Measurements from ENCODE around the gene SIK3.

Gene SIK3

DNA sequence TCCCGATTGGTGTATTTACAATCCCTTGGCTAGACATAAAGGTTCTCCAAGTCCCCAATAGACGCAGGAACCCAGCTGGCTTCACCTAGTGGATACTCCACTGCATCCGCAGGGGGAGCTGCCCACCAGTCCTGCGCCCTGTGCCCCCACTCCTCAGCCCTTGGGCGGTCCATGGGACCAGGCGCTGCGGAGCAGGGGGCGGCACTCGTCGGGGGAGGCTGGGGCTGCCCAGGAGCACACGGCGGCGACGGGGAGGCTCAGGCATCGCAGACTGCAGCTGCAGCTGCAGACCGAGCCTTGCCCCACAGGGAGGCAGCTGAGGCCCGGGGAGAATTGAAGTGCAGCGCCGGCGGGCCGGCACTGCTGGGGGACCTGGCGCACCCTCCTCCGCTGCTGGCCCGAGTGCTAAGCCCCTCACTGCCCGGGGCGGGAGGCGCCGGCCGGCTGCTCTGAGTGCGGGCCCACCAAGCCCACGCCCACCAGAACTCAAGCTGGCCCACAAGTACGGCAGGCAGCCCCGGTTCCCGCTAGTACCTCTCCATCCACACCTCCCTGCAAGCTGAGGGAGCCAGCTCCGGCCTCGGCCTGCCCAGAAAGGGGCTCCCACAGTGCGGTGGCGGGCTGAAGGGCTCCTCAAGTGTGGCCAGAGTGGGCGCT lies 12.2 kb upstream of the SIK3 start:
- DNase-seq (ENCODE audit: low spot score), result no peak

DNA sequence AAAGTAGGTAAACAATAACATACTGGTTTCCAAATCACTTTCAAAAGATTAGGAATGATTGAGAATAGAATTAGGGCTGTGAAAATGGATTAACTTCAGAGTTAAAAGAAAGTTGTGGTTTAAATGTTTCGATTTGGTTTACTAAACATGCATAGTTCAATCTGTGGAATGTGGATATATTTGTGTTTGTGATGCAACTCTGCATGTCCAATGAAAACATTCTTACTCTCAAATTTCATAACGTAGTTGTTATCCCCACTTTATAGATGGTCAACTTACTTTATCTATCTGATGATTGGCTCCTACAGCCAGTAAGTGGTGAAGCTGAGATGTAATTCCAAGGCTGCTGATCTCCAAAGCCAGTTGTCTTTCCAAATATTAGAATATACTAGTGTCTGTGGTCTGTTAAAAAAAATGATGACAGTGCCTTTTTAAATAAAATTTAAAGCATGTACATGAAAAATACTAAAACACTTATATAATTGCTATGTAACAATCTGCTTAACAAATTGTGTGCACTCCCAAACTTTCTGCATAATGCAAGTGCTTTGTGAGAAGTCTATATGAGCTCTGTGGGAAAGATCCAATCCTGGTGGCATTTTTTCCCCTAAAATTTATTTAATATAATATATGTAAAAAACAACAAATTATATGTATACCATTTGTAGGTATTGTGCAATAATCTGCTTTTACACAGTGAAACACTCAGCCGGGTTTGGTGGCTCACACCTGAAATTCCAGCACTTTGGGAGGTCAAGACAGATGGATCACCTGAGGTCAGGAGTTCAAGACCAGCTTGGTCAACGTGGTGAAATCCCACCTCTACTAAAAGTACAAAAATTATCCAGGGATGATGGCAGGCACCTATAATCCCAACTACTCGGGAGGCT lies 9.7 kb upstream of the SIK3 start:
- no peak for DNase-seq (ENCODE audit: low spot score)

DNA sequence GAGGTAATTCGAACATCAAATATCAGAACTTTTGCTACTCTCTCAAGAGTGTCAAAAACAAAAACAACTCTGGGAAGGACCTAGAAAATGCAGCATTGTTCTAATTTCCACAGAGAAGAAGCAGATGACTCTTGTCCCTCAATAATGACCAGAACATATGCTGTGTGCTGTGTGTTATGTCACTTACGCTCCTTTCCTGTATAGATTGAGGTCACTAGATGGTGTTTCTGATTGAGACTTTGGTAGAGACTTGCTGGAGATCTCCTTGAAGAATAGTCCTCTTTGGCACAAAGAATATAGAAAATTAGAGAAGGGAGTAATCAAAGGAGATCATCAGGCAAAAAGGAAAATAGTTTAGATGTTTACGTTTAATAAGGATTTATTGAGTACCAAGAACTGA lies 2.3 kb upstream of the SIK3 start:
- DNase-seq (ENCODE audit: low spot score), result no peak

DNA sequence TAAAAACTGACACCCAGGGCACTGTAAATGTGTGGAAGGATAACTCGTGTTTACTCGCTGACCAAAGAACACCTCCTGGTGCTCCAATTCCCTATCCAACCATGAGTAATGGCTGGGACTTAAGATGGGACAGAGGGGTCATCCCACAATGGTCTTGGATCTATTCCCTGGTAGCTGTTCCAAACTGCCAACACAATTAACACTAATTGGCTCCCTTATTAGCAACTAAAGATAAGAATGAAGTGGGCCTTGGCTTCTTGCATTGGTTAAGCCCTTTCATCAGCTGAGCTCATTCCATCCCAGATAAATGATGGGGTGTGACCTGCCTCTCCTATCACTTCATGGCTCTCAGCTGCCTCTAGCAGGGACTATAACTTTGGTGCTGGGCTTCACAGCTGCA lies 1.5 kb upstream of the SIK3 start:
- no peak for DNase-seq (ENCODE audit: low spot score)

DNA sequence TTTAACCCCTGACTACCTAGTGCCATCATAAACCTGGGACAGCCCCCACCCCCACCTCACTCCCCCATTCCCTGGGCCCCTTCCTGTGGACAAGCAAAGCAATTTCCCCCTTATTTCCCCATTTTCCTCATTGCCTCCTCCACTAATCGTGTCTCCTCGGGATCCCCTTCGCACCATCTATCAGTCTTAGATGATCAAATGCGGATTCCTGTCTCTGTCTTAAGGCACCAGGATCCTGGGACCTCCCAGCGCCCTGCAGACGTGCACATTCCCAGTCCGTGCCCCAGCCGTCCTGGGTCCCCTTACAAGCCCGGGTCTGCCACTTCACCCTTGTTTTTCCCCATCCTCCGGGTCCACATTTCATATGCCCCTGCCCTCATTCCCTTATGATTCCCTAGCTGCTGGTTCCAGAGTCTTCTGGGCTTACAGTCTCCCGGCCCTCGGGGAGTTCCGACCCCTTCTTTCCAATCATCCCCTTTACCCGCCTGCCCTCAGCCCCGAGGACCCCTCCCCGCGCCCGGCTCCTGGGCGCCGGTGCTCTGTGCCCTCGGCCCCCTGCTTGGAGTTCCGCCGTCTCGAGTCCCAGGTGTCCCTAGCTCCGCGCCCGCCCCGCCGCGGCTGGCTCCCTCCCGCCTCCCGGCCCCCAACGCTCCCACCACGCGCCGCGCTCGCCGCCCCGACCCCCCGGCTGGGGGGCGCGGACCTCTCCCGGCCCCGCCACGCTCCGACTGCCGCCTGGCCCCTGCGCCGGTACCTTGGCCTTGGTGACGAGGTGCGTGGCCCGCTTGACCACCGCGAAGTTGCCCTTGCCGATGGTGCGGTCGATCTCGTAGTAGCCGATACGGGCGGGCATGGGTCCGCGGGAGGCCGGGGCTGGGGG lies 599 bp downstream of the SIK3 start:
- peak; percentile 42 for DNase-seq (ENCODE audit: low spot score)

DNA sequence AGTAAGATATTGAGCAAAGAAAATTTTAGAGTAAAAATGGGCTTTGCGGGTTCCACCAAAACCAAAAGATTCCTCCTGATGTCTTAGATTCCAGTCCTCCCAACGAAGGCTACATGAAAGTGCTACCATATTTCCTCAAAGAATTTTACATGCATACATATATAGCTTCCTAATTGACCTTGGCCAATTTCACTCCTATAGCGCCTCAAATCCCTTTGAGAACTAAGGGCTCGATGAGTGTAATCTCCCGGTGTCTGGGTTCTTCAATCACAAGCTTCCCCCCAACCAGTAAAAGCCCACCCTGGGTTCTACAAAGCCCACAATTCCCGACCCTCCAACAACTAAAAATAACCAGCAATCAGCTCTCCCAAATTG lies 1.2 kb downstream of the SIK3 start:
- DNase-seq (ENCODE audit: low spot score), result no peak

DNA sequence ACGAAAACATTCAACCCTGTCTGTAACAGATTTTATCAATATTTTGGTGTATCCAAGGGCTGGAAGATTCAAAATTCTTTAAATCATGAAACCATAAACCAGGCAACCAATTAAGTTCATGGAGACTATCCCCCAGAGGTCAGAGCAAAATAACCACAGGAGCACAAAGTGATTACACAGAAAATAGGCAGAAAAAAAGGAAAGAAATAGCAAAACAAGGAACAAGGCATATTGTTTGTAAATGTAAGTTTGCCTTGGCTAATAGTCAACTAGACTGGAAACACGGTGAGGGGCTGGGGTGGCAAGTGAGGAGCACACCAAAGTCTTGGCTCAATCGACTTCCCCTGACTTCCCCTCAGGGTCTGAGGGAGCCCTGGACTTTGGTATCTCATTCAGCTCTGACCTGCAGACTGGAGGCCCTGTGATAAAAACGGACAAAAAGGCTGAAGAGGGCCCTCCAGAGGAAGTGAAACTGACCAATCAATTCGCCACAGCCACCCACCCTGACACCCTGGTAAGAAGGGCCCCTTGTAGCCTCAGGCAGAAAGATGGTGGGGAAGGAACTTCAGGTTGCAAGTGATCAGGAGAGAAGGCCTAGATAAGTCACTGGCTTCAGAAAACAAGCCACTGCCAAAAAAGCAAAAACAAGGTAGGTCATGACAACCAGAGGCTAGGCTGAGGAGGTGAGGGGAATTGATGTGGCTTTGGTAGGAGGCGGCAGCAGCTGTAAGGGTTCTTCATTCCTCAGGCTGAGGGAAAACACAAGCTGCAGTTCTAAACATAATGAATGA lies 1.8 kb downstream of the SIK3 start:
- DNase-seq (ENCODE audit: low spot score), result no peak

DNA sequence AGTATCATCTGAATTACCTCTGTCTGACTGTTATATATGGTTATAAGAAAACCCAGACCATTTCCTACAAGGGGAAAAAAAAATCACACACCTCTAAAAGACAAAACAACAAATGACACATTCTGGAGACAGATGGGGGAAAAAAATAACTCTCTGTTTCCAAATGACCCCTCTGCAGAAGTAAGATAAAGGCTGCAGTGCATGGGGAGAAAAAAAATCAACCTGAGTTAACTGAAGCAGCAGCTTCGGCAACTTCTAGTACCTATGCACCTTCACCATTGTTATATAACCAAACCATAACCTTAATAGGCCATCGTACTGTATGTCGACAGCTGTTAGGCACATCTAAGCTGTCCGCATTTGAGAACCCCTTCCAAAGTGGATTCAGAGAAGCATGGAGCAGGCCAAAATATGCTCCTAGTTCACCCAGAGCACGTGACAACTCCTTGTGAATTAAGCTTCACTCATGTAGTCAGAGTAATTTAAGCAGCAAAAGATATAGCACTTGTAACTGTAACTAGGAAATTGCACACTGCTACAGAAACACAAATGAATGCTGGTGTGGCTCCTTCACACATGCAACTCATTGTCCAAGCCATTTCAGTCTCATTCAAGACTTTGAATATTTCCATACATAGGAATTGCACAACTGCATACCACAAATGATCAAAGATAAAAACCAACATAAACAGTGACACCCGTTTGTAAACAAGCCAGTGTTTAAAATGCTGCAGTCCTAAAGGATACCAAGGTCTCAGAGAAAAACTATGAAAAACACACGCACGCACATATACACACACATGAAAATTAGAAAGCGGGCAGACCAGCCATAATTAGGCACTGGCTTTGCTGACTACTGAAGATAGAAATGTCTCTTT lies 2.7 kb downstream of the SIK3 start:
- DNase-seq (ENCODE audit: low spot score), result no peak

DNA sequence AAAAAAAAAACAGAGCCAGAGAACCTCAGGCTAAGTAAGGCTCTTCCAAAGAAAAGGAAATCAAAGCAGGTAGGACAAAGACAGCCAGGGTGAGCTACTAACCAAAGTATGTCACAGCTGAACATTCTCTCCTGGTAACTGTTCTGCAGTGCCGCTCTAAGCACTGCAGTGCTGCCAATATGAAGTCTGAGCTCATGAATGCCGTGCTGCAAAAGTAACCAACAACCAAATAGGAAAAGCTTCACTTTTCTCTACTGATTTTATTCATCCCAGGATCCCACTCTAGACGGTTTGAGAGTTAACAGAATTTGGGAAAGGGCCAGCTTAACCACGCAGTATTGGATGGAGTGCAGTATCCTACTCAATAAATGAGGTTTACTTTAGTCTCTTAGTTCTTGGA lies 3.5 kb downstream of the SIK3 start:
- no peak for DNase-seq (ENCODE audit: low spot score)

DNA sequence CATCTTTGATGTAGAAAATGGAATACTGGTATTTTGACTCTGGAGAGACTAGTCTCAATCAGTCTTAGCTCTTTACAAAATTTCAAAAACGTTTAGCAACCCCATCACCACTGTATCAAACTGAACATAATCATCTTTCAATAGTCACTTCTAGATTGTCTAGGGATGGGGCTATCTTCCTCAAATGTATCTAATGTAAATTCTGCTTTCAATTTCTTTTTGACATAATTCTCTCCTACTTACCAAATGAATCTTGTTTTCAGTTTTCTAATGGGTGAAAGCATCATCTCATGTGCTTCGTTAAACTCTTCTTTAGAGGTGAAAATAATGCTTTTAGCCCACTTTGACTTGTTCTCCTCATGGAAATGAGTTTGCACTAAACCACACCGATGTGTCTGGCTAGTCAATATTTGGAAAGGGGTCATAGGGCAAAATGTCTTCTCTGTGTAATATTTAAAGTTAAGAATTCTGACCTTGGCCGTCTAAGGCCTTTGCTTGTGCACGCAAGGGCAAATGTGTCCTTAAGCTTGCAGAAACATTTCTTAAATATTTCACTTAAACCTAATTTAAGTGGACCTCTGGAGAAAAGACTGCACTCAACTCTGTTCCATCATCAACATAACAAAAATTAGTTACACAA lies 5.2 kb downstream of the SIK3 start:
- no peak for DNase-seq (ENCODE audit: low spot score)

DNA sequence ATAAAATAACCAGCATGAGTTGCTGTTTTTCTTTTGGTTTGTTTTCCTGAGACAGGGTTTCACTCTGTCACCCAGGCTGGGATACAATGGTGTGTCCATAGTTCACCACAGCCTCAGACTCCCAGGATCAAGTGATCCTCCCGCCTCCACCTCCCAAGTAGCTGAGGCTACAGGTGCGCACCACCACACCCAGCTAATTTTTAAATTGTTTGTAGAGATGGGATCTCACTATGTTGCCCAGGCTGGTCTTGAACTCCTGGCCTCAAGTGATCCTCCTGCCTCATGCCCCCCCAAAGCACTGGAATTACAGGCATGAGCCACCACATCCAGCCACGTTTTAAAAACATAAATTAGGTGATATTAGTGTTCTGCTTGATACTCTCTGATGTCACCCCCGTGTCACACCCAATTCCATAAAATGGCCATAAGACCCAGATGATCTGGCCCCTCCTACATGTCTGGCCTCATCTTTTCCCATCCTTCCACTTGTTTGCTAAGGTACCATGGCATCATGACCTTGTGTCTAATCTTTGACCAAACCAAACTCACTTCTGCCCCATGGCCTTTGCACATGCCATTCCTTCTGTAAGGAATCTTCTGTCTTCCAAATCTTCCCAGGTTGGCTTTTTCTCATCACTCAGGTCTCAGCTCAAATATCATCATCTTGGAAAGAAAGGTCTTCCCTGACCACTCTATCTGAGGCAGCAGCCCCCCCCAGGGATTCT lies 6.3 kb downstream of the SIK3 start:
- no peak for DNase-seq (ENCODE audit: low spot score)

DNA sequence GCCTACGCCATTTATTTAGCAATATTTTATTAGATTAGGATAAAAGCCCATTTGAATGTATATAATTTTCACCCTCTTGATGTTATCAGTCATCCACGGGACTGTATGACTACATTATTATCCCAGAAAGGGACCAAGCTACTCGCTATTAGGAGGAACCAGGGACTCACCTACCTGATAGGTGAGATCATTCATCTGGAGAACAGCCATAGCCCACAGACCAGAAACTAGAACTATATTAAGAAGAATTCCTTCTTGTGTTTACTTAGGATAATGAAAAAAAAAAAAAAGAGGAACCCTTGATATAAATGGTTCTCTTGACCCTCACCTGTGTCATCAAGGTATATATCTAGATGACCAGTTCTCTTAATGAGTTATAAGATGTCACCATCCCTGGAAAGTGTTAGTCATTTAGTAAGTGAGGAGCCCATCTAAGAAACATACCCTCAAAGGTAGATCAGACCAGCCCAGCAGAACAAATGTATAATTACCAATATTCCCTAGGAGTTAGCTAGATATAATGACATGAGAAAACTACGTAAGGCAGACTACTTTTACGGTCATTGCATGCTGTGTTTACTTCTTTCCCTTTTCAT lies 8.0 kb downstream of the SIK3 start:
- DNase-seq (ENCODE audit: low spot score), result no peak

DNA sequence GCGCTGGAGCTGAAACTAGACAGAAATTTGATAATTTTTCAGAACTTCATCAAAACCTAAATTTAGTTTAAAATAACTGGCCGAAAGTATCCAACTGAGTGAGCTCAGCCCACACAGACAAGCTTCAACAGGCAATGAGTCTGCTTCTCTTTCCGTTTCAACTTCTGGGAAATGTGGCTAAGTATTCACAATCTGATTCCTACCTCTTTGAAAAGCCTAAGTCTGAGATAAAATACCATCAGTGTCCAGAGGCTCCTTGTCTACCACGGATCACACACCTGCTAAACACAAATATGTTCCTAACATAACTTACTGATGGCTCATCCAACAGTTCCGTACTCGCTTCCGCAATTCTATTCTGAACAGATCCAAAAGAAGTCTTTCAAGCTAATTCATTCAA lies 8.5 kb downstream of the SIK3 start:
- DNase-seq (ENCODE audit: low spot score), result no peak

DNA sequence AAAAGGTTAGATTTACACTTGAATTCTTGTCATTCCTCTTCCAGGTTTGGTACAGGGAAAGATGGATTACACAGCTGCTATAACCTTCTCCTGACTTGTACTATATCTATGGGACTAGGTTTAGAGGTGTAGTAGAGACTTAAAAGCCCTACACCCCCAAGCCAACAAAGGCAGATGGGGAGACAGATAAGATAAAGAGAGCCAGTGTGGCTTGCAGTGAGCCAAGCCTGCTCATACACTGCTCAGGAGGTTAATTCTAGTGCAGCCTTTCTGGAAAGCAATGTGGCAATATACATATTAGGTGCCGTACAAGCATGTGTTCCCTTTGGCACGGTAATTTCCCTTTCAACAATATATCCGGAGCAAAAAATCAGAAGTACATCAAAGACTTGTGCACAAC lies 10.8 kb downstream of the SIK3 start:
- DNase-seq (ENCODE audit: low spot score), result no peak

DNA sequence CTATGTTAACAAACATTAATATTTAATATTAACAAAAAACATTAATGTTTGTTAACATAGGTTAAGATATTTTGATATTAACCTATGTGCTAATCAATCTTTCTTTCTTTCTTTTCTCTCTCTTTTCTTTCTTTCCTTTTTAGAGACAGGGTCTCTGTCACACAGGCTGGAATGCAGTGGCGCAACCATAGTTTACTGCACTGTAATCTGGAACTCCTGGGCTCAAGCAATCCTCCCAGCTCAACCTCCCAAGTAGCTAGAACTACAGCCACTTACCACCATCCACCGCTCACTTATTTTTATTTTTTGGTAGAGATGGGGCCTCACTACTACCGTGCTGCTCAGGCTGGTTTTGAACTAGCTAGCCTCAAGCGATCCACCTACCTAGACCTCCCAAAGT lies 13.2 kb downstream of the SIK3 start:
- DNase-seq (ENCODE audit: low spot score), result no peak

DNA sequence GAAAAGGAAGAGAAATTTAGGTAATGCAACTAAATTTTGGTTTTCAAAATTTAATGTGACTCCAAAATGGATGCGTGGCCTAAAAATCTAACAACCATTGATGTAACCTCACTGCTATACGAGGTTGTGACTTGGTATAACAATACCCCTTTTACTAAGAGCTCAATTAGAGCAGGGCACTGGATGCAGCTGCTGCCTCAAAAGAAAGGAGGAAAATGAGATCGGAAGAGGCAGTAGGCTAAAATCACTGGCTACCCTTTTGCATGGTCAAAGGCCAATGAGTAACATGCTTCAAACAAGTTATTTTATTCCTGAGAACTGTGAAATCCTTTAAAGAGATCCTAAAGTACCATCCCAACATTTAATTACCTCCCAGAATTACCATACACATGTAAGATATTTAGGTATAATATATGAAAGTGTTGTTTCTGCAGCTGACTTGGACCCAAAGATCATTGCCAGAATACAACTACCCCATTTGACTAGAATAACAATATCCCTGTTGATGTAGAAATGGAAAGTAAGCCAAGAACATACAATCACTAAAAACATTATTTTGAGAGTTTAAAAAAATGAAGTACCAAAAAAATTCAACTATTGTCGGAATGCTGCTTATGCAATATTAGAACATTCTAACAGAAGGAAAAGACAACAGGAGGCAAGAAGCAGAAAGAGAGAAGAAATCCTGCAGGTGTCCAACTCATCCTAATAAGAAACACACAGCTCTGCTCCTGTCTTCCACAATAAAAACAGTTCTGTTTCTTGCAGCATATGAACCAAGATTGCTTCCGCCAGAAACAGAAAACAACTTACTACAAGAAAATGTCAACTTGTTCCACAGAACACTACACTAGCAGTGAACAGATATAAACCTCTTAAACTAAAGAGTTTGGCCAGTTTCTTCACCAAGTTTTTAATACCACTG lies 15.0 kb downstream of the SIK3 start:
- DNase-seq (ENCODE audit: low spot score), result no peak

DNA sequence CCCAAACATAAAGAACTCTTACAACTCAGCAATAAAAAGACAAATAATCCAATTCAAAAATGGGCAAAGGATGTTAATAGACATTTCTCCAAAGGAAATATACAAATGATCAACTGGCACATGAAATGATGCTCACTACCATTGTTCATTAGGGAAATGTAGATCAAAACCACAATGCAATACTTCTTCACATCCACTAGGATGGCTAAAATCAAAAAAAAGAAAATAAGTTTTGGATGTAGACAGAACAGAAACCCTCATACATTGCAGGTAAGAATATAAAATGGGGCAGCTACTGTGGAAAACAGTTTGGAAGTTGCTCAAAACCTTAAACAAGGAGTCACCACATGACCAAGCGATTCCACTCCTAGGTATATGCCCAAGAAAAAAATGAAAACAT lies 16.3 kb downstream of the SIK3 start:
- DNase-seq (ENCODE audit: low spot score), result no peak

DNA sequence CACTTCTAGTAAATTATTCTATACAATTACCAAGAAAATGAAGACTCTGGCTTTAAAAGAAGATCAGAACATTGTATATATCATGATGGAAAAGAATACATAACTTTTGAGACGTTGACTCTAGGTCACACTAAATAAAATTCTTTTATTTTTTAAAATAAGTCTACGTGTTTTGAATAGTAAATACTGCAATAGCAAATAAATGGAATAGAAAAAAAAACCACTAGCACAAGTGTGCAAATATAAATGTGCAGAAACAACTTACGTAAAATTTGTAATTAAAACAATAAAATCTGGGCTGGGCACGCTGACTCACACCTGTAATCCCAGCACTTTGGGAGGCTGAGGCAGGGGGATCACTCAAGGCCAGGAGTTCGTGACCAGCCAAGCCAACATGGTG lies 17.9 kb downstream of the SIK3 start:
- no peak for DNase-seq (ENCODE audit: low spot score)
